ENCODE results near the gene PDE1C.

The PDE1C gene

GRCh38 chr7:31763548-31763947 lies 306.7 kb downstream of the PDE1C start:
- no peak overlapping the region for H3K9ac ChIP-seq (ENCODE audit: low read depth, low read length)
- H3K36me3 ChIP-seq (ENCODE audit: insufficient read depth, low read length), result no peaks in the 10 kb centered on the region
- no peaks in the 10 kb centered on the region for H3K4me1 ChIP-seq (ENCODE audit: insufficient read depth, low read length)
- no peaks in the 10 kb centered on the region for H3K9me3 ChIP-seq (ENCODE audit: control insufficient read depth, insufficient read depth, low read length)

GRCh38 chr7:31761646-31762045 lies 308.6 kb downstream of the PDE1C start:
- no peaks in the 10 kb centered on the region for H3K4me1 ChIP-seq (ENCODE audit: insufficient read depth, low read length)
- no peaks in the 10 kb centered on the region for H3K36me3 ChIP-seq (ENCODE audit: insufficient read depth, low read length)
- no peak overlapping the region for H3K9ac ChIP-seq (ENCODE audit: low read depth, low read length)
- H3K9me3 ChIP-seq (ENCODE audit: control insufficient read depth, insufficient read depth, low read length), result no peaks in the 10 kb centered on the region

DNA sequence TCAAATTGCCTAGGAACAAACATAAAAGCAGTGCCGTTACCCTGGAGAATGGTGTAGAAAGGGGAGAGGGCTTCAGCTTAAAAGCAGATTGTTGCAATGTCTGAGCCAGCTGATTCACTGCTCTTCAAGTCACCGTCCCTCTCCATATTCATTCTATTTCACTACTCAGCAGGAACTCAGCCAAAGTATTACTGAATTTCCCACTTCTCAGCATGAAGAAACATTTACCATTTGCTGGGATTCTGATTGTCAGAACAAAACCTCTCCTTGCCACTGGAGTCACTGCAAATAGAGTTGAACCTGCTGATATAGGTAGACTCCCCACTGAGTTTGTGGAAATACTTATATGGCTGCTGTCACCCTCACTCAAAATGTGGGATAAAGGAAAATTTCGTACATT lies 311.5 kb downstream of the PDE1C start:
- H3K9ac ChIP-seq (ENCODE audit: low read depth, low read length), result no peak overlapping the region
- no peaks in the 10 kb centered on the region for H3K36me3 ChIP-seq (ENCODE audit: insufficient read depth, low read length)
- no peaks in the 10 kb centered on the region for H3K9me3 ChIP-seq (ENCODE audit: control insufficient read depth, insufficient read depth, low read length)
- H3K4me1 ChIP-seq (ENCODE audit: insufficient read depth, low read length), result no peaks in the 10 kb centered on the region

DNA sequence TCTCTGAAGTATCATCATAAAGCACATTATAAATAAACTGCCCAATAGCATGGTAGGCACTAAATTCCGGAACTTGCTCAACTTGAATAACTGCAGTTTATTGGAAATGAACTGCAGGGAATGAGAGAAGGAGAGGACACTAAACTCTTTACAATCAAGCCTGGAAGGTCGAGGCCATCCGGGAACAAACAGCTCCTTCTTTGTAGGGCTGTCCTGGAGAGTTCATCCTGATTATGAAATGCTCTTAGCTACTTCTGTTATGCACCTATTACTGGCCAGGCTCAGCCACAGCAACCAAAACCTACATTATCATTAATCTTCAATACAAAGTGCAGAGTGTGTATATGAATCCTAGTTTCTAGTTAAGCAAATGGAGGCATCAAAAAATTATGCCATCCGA lies 318.5 kb downstream of the PDE1C start:
- Histone ChIP-seq H3K9ac (ENCODE audit: low read depth, low read length) (no peak overlapping the region), H3K36me3 (ENCODE audit: insufficient read depth, low read length) (no peaks in the 10 kb centered on the region), H3K9me3 (ENCODE audit: control insufficient read depth, insufficient read depth, low read length) (no peaks in the 10 kb centered on the region), H3K4me1 (ENCODE audit: insufficient read depth, low read length) (no peaks in the 10 kb centered on the region)

- Histone ChIP-seq H3K9ac (ENCODE audit: low read depth, low read length) (no peak overlapping the region), H3K9me3 (ENCODE audit: control insufficient read depth, insufficient read depth, low read length) (no peaks in the 10 kb centered on the region), H3K36me3 (ENCODE audit: insufficient read depth, low read length) (no peaks in the 10 kb centered on the region), H3K4me1 (ENCODE audit: insufficient read depth, low read length) (no peaks in the 10 kb centered on the region)
These were observed 322.1 kb downstream of the PDE1C start for GRCh38 chr7:31748084-31748483.

DNA sequence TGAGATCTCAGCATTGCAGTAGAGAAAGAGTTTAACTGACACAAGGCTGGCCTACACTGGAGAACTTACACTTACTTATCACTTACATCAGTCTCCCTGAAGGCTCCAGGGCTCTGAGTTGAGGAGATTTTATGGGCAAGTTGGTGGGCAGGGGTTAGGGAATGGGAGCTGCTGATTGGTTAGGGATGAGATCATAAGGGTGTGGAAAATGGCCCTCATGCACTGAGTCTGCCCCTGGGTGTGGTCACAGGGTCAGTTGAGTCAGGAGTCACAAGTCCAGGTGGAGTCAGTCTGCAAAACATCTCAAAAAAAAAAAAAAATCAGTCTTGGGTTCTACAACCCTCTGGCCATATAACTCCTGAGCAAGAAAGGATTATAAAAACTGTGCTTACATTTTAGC lies 322.7 kb downstream of the PDE1C start:
- Histone ChIP-seq H3K36me3 (ENCODE audit: insufficient read depth, low read length) (no peaks in the 10 kb centered on the region), H3K9ac (ENCODE audit: low read depth, low read length) (no peak overlapping the region), H3K4me1 (ENCODE audit: insufficient read depth, low read length) (no peaks in the 10 kb centered on the region), H3K9me3 (ENCODE audit: control insufficient read depth, insufficient read depth, low read length) (no peaks in the 10 kb centered on the region)

GRCh38 chr7:31744294-31744874 lies 325.8 kb downstream of the PDE1C start:
- Histone ChIP-seq H3K36me3 (ENCODE audit: insufficient read depth, low read length) (no peaks in the 10 kb centered on the region), H3K4me1 (ENCODE audit: insufficient read depth, low read length) (no peaks in the 10 kb centered on the region), H3K9me3 (ENCODE audit: control insufficient read depth, insufficient read depth, low read length) (no peaks in the 10 kb centered on the region), H3K9ac (ENCODE audit: low read depth, low read length) (no peak overlapping the region)

DNA sequence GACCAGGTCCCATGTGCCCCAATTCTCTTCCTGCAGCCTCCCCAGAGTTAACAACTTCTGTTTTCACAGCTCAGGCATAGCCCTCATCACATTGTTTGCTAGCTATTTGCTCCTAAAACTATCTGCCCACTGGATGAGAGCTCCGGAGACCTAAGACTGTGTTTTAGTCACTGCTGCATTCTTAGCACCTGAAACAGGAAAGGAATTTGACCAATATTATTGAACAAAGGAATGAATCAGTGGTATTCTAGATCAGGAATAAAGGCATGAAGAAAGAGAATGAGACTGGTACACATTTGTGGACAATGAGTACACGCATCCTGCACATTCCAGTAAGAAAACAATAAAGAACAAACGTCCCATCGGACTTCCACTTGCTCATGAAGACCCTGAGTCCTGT lies 328.4 kb downstream of the PDE1C start:
- no peak overlapping the region for H3K9ac ChIP-seq (ENCODE audit: low read depth, low read length)
- no peaks in the 10 kb centered on the region for H3K36me3 ChIP-seq (ENCODE audit: insufficient read depth, low read length)
- no peaks in the 10 kb centered on the region for H3K4me1 ChIP-seq (ENCODE audit: insufficient read depth, low read length)
- H3K9me3 ChIP-seq (ENCODE audit: control insufficient read depth, insufficient read depth, low read length), result no peaks in the 10 kb centered on the region

DNA sequence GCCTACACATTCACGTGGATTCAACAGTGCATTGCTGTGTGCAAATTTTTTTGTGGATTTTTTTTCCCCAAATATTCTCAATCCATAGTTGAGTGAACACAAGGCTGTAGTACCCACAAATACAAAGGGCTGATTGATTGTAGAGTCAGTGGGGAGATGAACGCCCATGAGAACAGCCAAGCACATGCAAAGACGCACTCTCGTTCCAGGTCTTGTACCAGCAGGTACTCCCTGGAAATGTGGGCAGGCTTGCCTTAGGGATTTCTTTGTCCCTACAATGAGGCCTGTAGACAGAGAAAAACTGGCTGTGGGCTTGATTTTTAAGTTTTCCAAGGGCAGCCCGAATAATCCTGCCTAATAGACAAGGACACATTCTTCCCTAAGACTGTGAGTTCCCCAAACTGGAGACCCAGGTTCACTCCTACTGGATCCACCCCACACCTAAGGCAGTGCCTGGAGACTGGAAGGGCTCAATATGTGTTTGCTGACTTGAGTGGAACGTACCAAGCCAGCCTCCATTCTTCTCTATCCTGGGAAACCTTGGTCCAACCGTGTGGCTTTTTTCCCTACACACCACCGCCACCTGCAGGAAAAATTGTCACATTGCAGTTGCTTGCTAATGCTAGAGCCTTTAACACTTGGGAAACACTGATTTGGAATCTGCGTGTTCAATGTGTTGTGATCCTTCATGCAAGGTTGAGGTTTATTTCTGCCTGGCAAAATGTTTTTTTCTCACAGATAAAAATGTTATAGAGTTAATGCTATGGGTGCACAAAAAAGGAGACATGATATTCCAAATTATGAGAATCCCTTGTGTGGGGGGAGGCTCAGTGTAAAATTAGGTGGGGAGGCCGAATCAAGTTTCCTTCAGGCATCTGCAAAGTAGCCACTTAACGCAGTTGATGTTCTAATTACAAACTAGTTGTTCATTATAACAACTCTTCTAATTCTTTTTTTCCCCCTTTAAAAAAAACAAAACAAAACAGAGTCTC lies 333.9 kb downstream of the PDE1C start:
- no peaks in the 10 kb centered on the region for H3K9me3 ChIP-seq (ENCODE audit: control insufficient read depth, insufficient read depth, low read length)
- H3K4me1 ChIP-seq (ENCODE audit: insufficient read depth, low read length), result no peaks in the 10 kb centered on the region
- no peak overlapping the region for H3K9ac ChIP-seq (ENCODE audit: low read depth, low read length)
- no peaks in the 10 kb centered on the region for H3K36me3 ChIP-seq (ENCODE audit: insufficient read depth, low read length)

DNA sequence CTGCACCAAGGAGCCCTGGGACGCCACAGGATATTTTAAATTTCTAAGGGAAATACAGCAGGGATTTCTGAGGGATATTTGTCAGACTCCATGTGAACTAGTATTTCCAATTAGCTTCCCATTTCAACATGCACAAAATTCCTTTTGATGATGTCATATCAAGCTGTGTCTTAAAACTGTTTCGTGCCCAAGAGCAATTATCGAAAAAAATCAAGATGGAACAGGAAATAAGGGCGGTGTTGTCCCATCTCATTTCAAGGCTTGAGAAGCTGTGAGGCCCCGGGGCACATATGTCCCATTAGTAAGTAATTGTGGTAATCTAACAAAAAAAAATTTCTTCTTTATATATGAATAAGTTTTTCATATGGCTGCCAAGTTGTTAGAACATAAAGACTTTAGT lies 335.8 kb downstream of the PDE1C start:
- Histone ChIP-seq H3K9me3 (ENCODE audit: control insufficient read depth, insufficient read depth, low read length) (no peaks in the 10 kb centered on the region), H3K9ac (ENCODE audit: low read depth, low read length) (no peak overlapping the region), H3K4me1 (ENCODE audit: insufficient read depth, low read length) (no peaks in the 10 kb centered on the region), H3K36me3 (ENCODE audit: insufficient read depth, low read length) (no peaks in the 10 kb centered on the region)

DNA sequence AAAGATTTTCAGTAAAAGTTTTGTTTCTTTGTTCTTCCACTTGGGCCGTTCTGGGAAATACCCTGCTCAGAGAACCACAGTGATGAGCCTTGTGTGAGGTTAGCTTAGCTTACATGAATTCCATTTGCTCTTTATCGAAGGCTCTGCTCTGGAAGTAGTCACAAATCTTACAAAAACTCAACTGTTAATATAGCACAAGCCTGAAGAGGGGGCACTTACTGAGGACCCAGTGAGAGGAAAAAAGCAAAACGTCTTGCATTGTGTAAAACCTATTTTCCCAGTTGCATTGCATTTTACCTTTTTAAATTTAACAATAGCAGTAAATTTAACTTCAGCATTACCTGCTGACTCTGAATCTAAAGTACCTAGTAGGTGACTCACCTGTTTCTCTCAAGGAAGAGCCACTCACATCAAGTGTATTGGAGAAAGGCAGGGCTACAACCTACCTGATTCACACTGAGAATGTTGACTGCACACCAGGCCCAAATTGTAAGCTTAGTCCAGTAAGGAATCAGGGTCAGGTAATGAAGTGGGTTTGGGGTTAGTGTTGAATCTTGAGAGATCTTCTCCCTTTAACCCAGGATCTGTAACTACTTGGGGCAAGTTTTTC lies 340.9 kb downstream of the PDE1C start:
- Histone ChIP-seq H3K9me3 (ENCODE audit: control insufficient read depth, insufficient read depth, low read length) (no peaks in the 10 kb centered on the region), H3K36me3 (ENCODE audit: insufficient read depth, low read length) (no peaks in the 10 kb centered on the region), H3K9ac (ENCODE audit: low read depth, low read length) (no peak overlapping the region), H3K4me1 (ENCODE audit: insufficient read depth, low read length) (no peaks in the 10 kb centered on the region)

- no peaks in the 10 kb centered on the region for H3K9me3 ChIP-seq (ENCODE audit: control insufficient read depth, insufficient read depth, low read length)
- H3K4me1 ChIP-seq (ENCODE audit: insufficient read depth, low read length), result no peaks in the 10 kb centered on the region
- H3K9ac ChIP-seq (ENCODE audit: low read depth, low read length), result no peak overlapping the region
- H3K36me3 ChIP-seq (ENCODE audit: insufficient read depth, low read length), result no peaks in the 10 kb centered on the region
These were observed 345.5 kb downstream of the PDE1C start for GRCh38 chr7:31724696-31725095.

DNA sequence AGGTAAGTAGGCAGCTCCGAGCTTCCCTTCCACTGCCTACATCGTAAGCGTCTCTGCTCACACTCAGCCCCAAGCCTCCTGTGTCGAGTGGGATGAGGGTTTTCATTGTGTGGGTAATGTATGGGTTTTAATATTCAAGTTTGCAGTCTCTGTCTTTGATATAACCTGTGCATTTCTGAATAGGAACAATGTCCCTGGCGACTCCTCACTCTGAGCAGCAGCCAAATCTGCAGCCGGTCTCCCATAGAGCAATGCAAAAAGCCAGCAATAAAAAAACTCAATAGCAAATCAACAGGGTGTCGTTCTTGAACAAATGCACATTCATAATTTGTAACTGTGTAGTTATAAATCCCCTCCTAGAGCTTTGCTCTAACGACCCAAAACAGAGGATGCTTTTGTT lies 349.8 kb downstream of the PDE1C start:
- no peaks in the 10 kb centered on the region for H3K36me3 ChIP-seq (ENCODE audit: insufficient read depth, low read length)
- 0 out of 2 replicates have a peak, but pooled peaks cover 2% of the 10 kb centered on the region for H3K9me3 ChIP-seq (ENCODE audit: control insufficient read depth, insufficient read depth, low read length)
- no peak overlapping the region for H3K9ac ChIP-seq (ENCODE audit: low read depth, low read length)
- H3K4me1 ChIP-seq (ENCODE audit: insufficient read depth, low read length), result no peaks in the 10 kb centered on the region

DNA sequence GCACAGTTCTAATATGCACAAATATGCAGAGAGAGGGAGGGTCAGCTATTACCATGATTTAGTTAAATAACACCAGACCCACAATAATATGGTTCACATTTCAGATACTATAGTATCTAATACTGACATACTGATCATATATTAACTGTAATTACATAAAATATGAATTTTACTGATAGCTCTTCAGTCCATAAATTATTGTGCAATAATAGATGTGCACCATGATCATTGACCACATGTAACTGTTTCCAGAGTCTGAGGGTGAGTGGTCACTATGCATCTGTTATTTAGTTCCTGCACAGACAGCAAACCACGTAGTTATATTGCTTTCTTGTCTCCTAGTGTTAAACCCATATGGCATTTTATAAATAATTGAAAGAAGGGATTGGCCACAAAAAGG lies 353.9 kb downstream of the PDE1C start:
- H3K36me3 ChIP-seq (ENCODE audit: insufficient read depth, low read length), result no peaks in the 10 kb centered on the region
- H3K9me3 ChIP-seq (ENCODE audit: control insufficient read depth, insufficient read depth, low read length), result peaks cover 7% of the 10 kb centered on the region; the same call in 1 of the 2 replicates
- H3K4me1 ChIP-seq (ENCODE audit: insufficient read depth, low read length), result no peaks in the 10 kb centered on the region
- no peak overlapping the region for H3K9ac ChIP-seq (ENCODE audit: low read depth, low read length)

- no peak overlapping the region for H3K9ac ChIP-seq (ENCODE audit: low read depth, low read length)
- peaks cover 13% of the 10 kb centered on the region; the same call in 1 of the 2 replicates for H3K4me1 ChIP-seq (ENCODE audit: insufficient read depth, low read length)
- H3K9me3 ChIP-seq (ENCODE audit: control insufficient read depth, insufficient read depth, low read length), result peaks cover 5% of the 10 kb centered on the region; the same call in 1 of the 2 replicates
- H3K36me3 ChIP-seq (ENCODE audit: insufficient read depth, low read length), result no peaks in the 10 kb centered on the region
These were observed 360.0 kb downstream of the PDE1C start for GRCh38 chr7:31710171-31710570.
